ENCODE data around the gene GPRC5C. TPM values are rescaled to one million over a fixed set of nuclear protein-coding genes. Genes with fewer than 3 reads are reported as not detected.
A peak's percentile ranks its signal among the peaks of the same experiment; 100 is the strongest.

GPRC5C gene
- total RNA-seq, 2 donors from 2014 or later: 66.3 to 186 TPM

DNA sequence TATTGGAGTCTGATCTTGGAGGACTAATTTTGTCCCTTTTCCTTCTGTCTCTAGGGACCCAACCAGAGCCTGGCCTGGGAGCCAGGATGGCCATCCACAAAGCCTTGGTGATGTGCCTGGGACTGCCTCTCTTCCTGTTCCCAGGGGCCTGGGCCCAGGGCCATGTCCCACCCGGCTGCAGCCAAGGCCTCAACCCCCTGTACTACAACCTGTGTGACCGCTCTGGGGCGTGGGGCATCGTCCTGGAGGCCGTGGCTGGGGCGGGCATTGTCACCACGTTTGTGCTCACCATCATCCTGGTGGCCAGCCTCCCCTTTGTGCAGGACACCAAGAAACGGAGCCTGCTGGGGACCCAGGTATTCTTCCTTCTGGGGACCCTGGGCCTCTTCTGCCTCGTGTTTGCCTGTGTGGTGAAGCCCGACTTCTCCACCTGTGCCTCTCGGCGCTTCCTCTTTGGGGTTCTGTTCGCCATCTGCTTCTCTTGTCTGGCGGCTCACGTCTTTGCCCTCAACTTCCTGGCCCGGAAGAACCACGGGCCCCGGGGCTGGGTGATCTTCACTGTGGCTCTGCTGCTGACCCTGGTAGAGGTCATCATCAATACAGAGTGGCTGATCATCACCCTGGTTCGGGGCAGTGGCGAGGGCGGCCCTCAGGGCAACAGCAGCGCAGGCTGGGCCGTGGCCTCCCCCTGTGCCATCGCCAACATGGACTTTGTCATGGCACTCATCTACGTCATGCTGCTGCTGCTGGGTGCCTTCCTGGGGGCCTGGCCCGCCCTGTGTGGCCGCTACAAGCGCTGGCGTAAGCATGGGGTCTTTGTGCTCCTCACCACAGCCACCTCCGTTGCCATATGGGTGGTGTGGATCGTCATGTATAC lies 8.0 kb downstream of the GPRC5C start:
- H3K4me1 ChIP-seq (replicated peaks): peaks cover 25% of the 10 kb centered on the region
- no peak overlapping the region for H3K27ac ChIP-seq
- peaks cover 0 to 12% of the 10 kb centered on the region in 2 donors for H3K36me3 ChIP-seq
- DNase-seq (ENCODE audit: low spot score): no peak
- H3K27me3 ChIP-seq (replicated peaks; ENCODE audit: insufficient read depth): no peaks in the 10 kb centered on the region
- intact Hi-C loops (cut with DNase I): no loop called here
- H3K4me3 ChIP-seq: no peak overlapping the region
- H3K9me3 ChIP-seq: no peaks in the 10 kb centered on the region
- TF ChIP-seq POLR2AphosphoS5 (IDR thresholded peaks at IDR 0.05) (no peak), POLR2A (IDR thresholded peaks at IDR 0.05) (no peak)
- TF ChIP-seq, protein P1, sequence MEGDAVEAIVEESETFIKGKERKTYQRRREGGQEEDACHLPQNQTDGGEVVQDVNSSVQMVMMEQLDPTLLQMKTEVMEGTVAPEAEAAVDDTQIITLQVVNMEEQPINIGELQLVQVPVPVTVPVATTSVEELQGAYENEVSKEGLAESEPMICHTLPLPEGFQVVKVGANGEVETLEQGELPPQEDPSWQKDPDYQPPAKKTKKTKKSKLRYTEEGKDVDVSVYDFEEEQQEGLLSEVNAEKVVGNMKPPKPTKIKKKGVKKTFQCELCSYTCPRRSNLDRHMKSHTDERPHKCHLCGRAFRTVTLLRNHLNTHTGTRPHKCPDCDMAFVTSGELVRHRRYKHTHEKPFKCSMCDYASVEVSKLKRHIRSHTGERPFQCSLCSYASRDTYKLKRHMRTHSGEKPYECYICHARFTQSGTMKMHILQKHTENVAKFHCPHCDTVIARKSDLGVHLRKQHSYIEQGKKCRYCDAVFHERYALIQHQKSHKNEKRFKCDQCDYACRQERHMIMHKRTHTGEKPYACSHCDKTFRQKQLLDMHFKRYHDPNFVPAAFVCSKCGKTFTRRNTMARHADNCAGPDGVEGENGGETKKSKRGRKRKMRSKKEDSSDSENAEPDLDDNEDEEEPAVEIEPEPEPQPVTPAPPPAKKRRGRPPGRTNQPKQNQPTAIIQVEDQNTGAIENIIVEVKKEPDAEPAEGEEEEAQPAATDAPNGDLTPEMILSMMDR (IDR thresholded peaks at IDR 0.05): no peak
- WGBS: 95% methylated on average over 31 of the region's 31 CpGs

DNA sequence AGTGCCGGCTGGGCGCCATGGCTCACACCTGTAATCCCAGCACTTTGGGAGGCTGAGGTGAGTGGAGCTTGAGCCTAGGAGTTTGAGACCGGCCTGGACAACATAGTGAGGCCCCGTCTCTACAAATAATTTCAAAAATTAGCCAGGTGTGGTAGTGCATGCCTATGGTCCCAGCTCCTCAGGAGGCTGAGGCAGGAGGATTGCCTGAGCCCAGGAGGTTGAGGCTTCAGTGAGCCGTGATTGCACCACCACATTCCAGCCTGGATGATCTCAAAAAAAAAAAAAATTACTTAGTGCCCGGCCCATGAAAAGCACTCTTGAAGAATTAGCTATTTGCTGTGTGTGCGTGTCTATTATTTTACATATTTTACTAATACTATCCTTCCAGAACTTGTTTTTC lies 9.6 kb downstream of the GPRC5C start:
- Histone ChIP-seq H3K27me3 (replicated peaks; ENCODE audit: insufficient read depth) (no peaks in the 10 kb centered on the region), H3K4me3 (no peak overlapping the region), H3K4me1 (replicated peaks) (peaks cover 19% of the 10 kb centered on the region), H3K36me3 (peaks cover 0 to 12% of the 10 kb centered on the region in 2 donors), H3K9me3 (no peaks in the 10 kb centered on the region), H3K27ac (no peak overlapping the region)
- WGBS: 94% methylated on average over 7 of the region's 7 CpGs
- intact Hi-C loops (cut with DNase I): no loop called here
- TF ChIP-seq, protein P1 (IDR thresholded peaks at IDR 0.05): no peak
- TF ChIP-seq POLR2AphosphoS5 (IDR thresholded peaks at IDR 0.05) (no peak), POLR2A (IDR thresholded peaks at IDR 0.05) (no peak)
- DNase-seq (ENCODE audit: low spot score): no peak

DNA sequence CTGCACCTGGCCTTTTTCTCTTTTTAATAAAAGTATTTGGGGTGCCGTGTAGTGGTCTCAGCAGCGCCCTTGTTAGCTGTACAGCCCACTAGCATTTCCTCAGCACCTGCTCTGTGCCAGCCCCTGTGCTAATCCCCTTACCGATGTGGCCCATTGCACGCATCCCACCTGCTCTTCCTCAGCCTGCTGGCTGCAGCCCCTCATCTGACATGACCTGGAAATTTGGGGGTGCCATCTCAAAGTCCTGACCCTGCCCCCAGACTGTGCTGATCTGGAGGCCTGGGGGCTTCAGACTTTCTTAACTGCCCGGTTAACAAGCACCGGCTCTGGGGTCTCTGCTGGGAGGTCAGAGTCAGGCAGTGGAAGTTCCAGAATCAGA lies 10.4 kb downstream of the GPRC5C start:
- WGBS: 74% methylated on average over 6 of the region's 6 CpGs
- intact Hi-C loops (cut with DNase I): no loop called here
- H3K36me3 ChIP-seq: peaks cover 0 to 12% of the 10 kb centered on the region in 2 donors
- H3K27ac ChIP-seq: peak overlapping the region; percentile 90 to 92
- H3K4me1 ChIP-seq (replicated peaks): peaks cover 23% of the 10 kb centered on the region
- no peaks in the 10 kb centered on the region for H3K27me3 ChIP-seq (replicated peaks; ENCODE audit: insufficient read depth)
- H3K9me3 ChIP-seq: no peaks in the 10 kb centered on the region
- no peak for DNase-seq (ENCODE audit: low spot score)
- H3K4me3 ChIP-seq: no peak overlapping the region
- TF ChIP-seq, protein P1 (IDR thresholded peaks at IDR 0.05): no peak

DNA sequence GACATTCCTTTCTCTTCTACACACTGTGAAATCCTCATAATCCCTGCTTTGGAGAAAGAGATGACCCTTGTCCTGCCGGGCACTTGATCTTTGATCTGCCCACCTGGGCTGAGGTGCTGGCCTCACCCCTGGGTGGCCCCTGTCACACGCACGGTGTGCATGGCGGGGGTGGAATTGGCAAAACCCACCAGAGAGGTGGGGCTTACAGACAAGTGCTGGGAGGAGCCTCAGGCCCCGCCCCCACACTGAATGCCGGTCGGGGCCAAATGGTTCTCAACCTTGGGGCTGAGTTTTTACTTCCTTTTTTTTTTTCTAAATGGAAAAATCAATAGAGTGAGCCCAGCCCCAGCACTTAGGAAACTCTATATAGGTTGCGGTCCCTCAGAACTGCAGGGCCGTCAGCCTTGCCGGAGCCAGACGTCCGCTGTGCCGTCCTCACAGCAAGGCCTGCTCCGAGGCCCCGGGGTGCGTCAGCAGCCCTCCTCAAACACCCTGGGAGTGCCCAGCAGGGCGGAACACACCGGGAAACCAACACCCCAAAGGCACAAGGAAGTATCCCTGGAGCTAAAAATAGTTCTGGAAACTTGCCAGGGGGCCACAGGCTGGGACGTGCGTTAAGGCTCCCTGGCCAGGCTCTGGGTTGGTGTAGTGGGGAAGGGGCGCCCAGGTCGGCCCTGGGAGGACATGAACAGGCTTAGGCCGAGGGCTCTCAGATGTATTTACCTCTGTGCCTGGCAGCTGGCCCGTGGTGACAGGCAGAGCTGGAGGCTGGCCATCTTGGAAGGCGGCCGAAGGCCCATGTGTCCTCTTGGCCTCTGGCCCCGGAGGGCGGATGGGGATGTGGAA lies 11.0 kb downstream of the GPRC5C start:
- peaks cover 0 to 12% of the 10 kb centered on the region in 2 donors for H3K36me3 ChIP-seq
- TF ChIP-seq, protein P1 (IDR thresholded peaks at IDR 0.05): no peak
- TF ChIP-seq POLR2A (IDR thresholded peaks at IDR 0.05): peak; percentile 69
- peak; percentile 78 for TF ChIP-seq POLR2AphosphoS5 (IDR thresholded peaks at IDR 0.05)
- no peaks in the 10 kb centered on the region for H3K9me3 ChIP-seq
- peak overlapping the region; percentile 90 to 92 for H3K27ac ChIP-seq
- peaks cover 23% of the 10 kb centered on the region for H3K4me1 ChIP-seq (replicated peaks)
- peak; percentile 88 for DNase-seq (ENCODE audit: low spot score)
- peak overlapping the region; percentile 6 for H3K4me3 ChIP-seq
- H3K27me3 ChIP-seq (replicated peaks; ENCODE audit: insufficient read depth): no peaks in the 10 kb centered on the region
- intact Hi-C loops (cut with DNase I): no loop called here
- WGBS: 11% methylated on average over 28 of the region's 28 CpGs
